B cell (primary cell): Measurements from ENCODE around the gene ANKHD1. TPM values are rescaled to one million over a fixed set of nuclear protein-coding genes. Genes with fewer than 3 reads are reported as not detected.

Experiments used
- ATAC-seq: fragments of 200-7000 bp; cut with Tn5 transposase; one replicate; pipeline ENCODE4 v1.10.0; 2021; ENCODE audit warnings: low read depth, mild to moderate bottlenecking, moderate number of reproducible peaks, moderate library complexity
- CTCF ChIA-PET: fragments of 350-600 bp; sonication (Branson Sonifier 250); formaldehyde crosslinking; loops from one replicate; lab custom pipeline; 2021; ENCODE audit warnings: antibody characterized with exemption, inconsistent platforms; lab: Charles Lee
- POLR2A ChIA-PET: fragments of 350-600 bp; sonication (Branson Sonifier 250); formaldehyde crosslinking; loops from one replicate; lab custom pipeline; 2021; ENCODE audit warnings: antibody characterized with exemption; lab: Charles Lee
- DNase-seq: peaks from one replicate; pipeline ENCODE4 v3.0.0; 2013
- H2AFZ ChIP-seq: 2 replicates; pipeline ENCODE4 v1.6.1; 2012; ENCODE audit warnings: mild to moderate bottlenecking, low read depth, low read length; ENCODE audit not compliant: insufficient read depth, poor library complexity, severe bottlenecking
- H3K27ac ChIP-seq, 2 donors: 1 replicate in 1 of 2; 2 replicates in 1 of 2; pipeline ENCODE4 v1.5.1; 2012 to 2013; ENCODE audit warnings: low read length in 2 of 2, mild to moderate bottlenecking in 2 of 2, moderate library complexity in 1 of 2
- H3K27me3 ChIP-seq, 4 experiments: fragments of 200-600 bp in 1 of 4; sonication (generic) in 1 of 4; replicated peaks in 1 of 4; 1 replicate in 2 of 4; 2 replicates in 2 of 4; pipeline versions ENCODE4 v1.6.1 to v1.7.0; 2013 to 2016; ENCODE audit warnings: low read length in 3 of 4, mild to moderate bottlenecking in 2 of 4, mixed read lengths in 1 of 4, moderate library complexity in 1 of 4; ENCODE audit not compliant: insufficient read depth in 4 of 4, control insufficient read depth in 3 of 4; ENCODE audit errors: control extremely low read depth in 1 of 4
- H3K36me3 ChIP-seq, 2 experiments: replicated peaks in 1 of 2; 1 replicate in 1 of 2; 2 replicates in 1 of 2; pipeline versions ENCODE4 v1.6.1 to v1.7.1; 2013; ENCODE audit warnings: low read length in 1 of 2; ENCODE audit not compliant: insufficient read depth in 2 of 2, control insufficient read depth in 1 of 2; ENCODE audit errors: control extremely low read depth in 1 of 2, extremely low read depth in 1 of 2
- H3K4me1 ChIP-seq, 2 donors: fragments of 200-600 bp in 1 of 2; sonication (generic) in 1 of 2; 1 replicate in 1 of 2; 2 replicates in 1 of 2; pipeline versions ENCODE4 v1.5.1 to v1.6.1; 2013 to 2017; ENCODE audit warnings: low read length in 2 of 2; ENCODE audit not compliant: control insufficient read depth in 2 of 2, insufficient read depth in 2 of 2
- H3K4me2 ChIP-seq: replicated peaks from 2 replicates; pipeline ENCODE3; 2012; ENCODE audit warnings: mild to moderate bottlenecking, low read depth, low read length; ENCODE audit not compliant: poor library complexity, severe bottlenecking
- H3K4me3 ChIP-seq, 5 experiments: fragments of 200-600 bp in 1 of 5; sonication (generic) in 1 of 5; 1 replicate in 3 of 5; 2 replicates in 2 of 5; pipeline versions ENCODE4 v1.5.1 to v1.7.0; 2011 to 2016; ENCODE audit warnings: low read length in 4 of 5, mild to moderate bottlenecking in 4 of 5, low read depth in 2 of 5, control low read depth in 1 of 5, moderate library complexity in 1 of 5; ENCODE audit not compliant: insufficient read depth in 1 of 5; ENCODE audit errors: control extremely low read depth in 1 of 5, extremely low read depth in 1 of 5
- H3K79me2 ChIP-seq: fragments of 200-600 bp; sonication (generic); one replicate; pipeline ENCODE4 v1.6.0; 2016; ENCODE audit warnings: low read length; ENCODE audit not compliant: control insufficient read depth, insufficient read depth
- H3K9ac ChIP-seq: fragments of 200-600 bp; sonication (generic); 2 replicates; pipeline ENCODE4 v1.6.1; 2017; ENCODE audit warnings: mild to moderate bottlenecking, low read length, moderate library complexity
- H3K9me3 ChIP-seq, 3 donors: one replicate each; pipeline versions ENCODE4 v1.6.1 to v1.7.1; 2013; ENCODE audit warnings: low read length in 2 of 3; ENCODE audit not compliant: control insufficient read depth in 2 of 3, insufficient read depth in 1 of 3; ENCODE audit errors: control extremely low read depth in 1 of 3
- H4K20me1 ChIP-seq: 2 replicates; pipeline ENCODE4 v1.6.0; 2012; ENCODE audit warnings: mild to moderate bottlenecking, low read length; ENCODE audit not compliant: insufficient read depth, control insufficient read depth, poor library complexity, severe bottlenecking
- H3K27ac Mint-ChIP-seq: one replicate; pipeline ENCODE4 v1.8.0; 2021; ENCODE audit warnings: mixed read lengths
- H3K27me3 Mint-ChIP-seq: one replicate; pipeline ENCODE4 v1.8.0; 2021; ENCODE audit warnings: mixed read lengths
- H3K4me1 Mint-ChIP-seq: one replicate; pipeline ENCODE4 v1.8.0; 2021; ENCODE audit warnings: mixed read lengths
- H3K4me3 Mint-ChIP-seq: one replicate; pipeline ENCODE4 v1.8.0; 2021; ENCODE audit warnings: mixed read lengths
- H3K9me3 Mint-ChIP-seq: one replicate; pipeline ENCODE4 v1.8.0; 2022; ENCODE audit warnings: mixed read lengths; ENCODE audit not compliant: insufficient read depth
- EZH2 ChIP-seq: IDR thresholded peaks from 2 replicates; pipeline ENCODE4 v1.6.1; 2012; ENCODE audit warnings: borderline replicate concordance, low read depth, mild to moderate bottlenecking, moderate library complexity, low read length; ENCODE audit not compliant: insufficient read depth, poor library complexity, severe bottlenecking
- WGBS: methylation state at CpG from one replicate; pipeline ENCODE4 v1.1.5; 2013; ENCODE audit warnings: missing lambda C conversion rate; ENCODE audit not compliant: insufficient coverage; 5-methylcytosine and 5-hydroxymethylcytosine counted together
- intact Hi-C: fragments of 100-400 bp; cut with micrococcal nuclease; formaldehyde crosslinking; loops from one replicate; pipeline ENCODE4 v1.10.0; 2022
- polyA plus RNA-seq: library from polyadenylated mRNA; depleted of rRNA; stranded (reverse); fragments of >200 nt; gene quantifications from 2 replicates; pipeline ENCODE4 v1.2.3, GENCODE V29; 2012
- total RNA-seq, 2 donors: library from RNA; stranded (reverse); fragments of 120-200 nt in 1 of 2; gene quantifications; 1 replicate in 1 of 2; 2 replicates in 1 of 2; pipeline versions ENCODE4 v1.2.3 to v1.2.4, GENCODE V29; 2013 to 2022
- TF ChIP-seq, protein P1 (sequence below): fragments of 200-600 bp; IDR thresholded peaks from one replicate; pipeline ENCODE4 v1.8.0; 2022; ENCODE audit warnings: antibody characterized with exemption, mild to moderate bottlenecking

The ANKHD1 gene
- total and polyA plus RNA-seq, 2 donors (not counting 1 experiment from before 2014, with no cell fraction given): 96.3 to 246 TPM

- H3K4me3 Mint-ChIP-seq: no peak overlapping the region
- DNase-seq (no peak), ATAC-seq (no peak)
- no peak overlapping the region for H3K4me3 ChIP-seq
- POLR2A ChIA-PET: no interaction called here
- H4K20me1 ChIP-seq: no peaks in the 10 kb centered on the region
- H3K27ac Mint-ChIP-seq: no peak overlapping the region
- no peaks in the 10 kb centered on the region for H3K9me3 Mint-ChIP-seq
- H3K9me3 ChIP-seq: no peaks in the 10 kb centered on the region
- H3K79me2 ChIP-seq: peaks cover 8% of the 10 kb centered on the region
- 96% methylated on average over 4 of the region's 5 CpGs for WGBS
- H3K4me2 ChIP-seq: no peak overlapping the region
- CTCF ChIA-PET: interaction anchor here (1.2 kb wide), 1 partner anchor 149 kb away, joined by 5 read pairs; no protein-coding TSS in a partner anchor
- H3K27me3 Mint-ChIP-seq: no peaks in the 10 kb centered on the region
- H3K27ac ChIP-seq: no peak overlapping the region
- intact Hi-C loops: no loop called here
- peaks cover 0 to 21% of the 10 kb centered on the region in 2 experiments for H3K36me3 ChIP-seq
- H3K4me1 ChIP-seq: peaks cover 17 to 23% of the 10 kb centered on the region in 2 donors
- no peaks in the 10 kb centered on the region for H3K27me3 ChIP-seq
- no peak overlapping the region for H2AFZ ChIP-seq
- H3K4me1 Mint-ChIP-seq: peaks cover 28% of the 10 kb centered on the region
- no peak overlapping the region for H3K9ac ChIP-seq
- TF ChIP-seq, protein P1, sequence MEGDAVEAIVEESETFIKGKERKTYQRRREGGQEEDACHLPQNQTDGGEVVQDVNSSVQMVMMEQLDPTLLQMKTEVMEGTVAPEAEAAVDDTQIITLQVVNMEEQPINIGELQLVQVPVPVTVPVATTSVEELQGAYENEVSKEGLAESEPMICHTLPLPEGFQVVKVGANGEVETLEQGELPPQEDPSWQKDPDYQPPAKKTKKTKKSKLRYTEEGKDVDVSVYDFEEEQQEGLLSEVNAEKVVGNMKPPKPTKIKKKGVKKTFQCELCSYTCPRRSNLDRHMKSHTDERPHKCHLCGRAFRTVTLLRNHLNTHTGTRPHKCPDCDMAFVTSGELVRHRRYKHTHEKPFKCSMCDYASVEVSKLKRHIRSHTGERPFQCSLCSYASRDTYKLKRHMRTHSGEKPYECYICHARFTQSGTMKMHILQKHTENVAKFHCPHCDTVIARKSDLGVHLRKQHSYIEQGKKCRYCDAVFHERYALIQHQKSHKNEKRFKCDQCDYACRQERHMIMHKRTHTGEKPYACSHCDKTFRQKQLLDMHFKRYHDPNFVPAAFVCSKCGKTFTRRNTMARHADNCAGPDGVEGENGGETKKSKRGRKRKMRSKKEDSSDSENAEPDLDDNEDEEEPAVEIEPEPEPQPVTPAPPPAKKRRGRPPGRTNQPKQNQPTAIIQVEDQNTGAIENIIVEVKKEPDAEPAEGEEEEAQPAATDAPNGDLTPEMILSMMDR: no peak
- no peak for TF ChIP-seq EZH2
Measured at GRCh38 chr5:140571105-140571504, 169.5 kb downstream of the ANKHD1 start.

DNA sequence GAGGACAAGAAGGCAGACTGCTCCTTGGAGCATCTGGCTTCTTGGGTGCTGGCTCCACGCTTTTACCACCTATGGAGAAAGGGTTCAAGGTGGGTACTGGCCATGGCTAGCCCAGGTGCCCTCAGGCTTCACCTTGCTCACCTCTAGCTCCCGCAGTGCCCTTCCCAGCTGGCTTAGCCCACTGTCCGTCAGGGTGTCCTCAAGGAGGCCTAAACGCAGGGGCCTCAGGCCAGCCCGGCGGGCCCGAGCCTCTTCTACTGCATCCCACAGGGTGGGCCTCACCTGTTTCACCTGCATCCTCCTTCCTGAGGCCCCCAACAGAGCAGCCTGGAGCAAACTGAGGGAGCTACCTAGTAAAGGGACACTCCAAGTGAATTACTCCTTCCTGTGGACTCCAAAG is 172.1 kb downstream of the ANKHD1 start:
- no peak overlapping the region for H2AFZ ChIP-seq
- H3K9me3 Mint-ChIP-seq: no peaks in the 10 kb centered on the region
- H3K27ac ChIP-seq: no peak overlapping the region
- no peaks in the 10 kb centered on the region for H3K27me3 Mint-ChIP-seq
- H3K4me1 ChIP-seq: peaks cover 15 to 17% of the 10 kb centered on the region in 2 donors
- ChIA-PET CTCF (no interaction called here), POLR2A (no interaction called here)
- H3K4me3 ChIP-seq: no peak overlapping the region
- peaks cover 0 to 7% of the 10 kb centered on the region in 2 experiments for H3K36me3 ChIP-seq
- WGBS: 95% methylated on average over 7 of the region's 7 CpGs
- no peaks in the 10 kb centered on the region for H4K20me1 ChIP-seq
- ATAC-seq (no peak), DNase-seq (no peak)
- H3K4me3 Mint-ChIP-seq: no peak overlapping the region
- intact Hi-C loops: no loop called here
- no peak overlapping the region for H3K27ac Mint-ChIP-seq
- H3K9ac ChIP-seq: no peak overlapping the region
- no peaks in the 10 kb centered on the region for H3K27me3 ChIP-seq
- H3K9me3 ChIP-seq: no peaks in the 10 kb centered on the region
- H3K79me2 ChIP-seq: peaks cover 4% of the 10 kb centered on the region
- no peak for TF ChIP-seq EZH2
- TF ChIP-seq, protein P1: no peak
- H3K4me2 ChIP-seq: no peak overlapping the region
- peaks cover 17% of the 10 kb centered on the region for H3K4me1 Mint-ChIP-seq
